GM12801 (cell line): Measurements from ENCODE around the gene MRM2.

Experiments
- CTCF ChIP-seq: IDR thresholded peaks from one replicate; pipeline ENCODE4 v1.5.1; 2011; ENCODE audit warnings: control low read depth; ENCODE audit not compliant: insufficient read length; ENCODE audit errors: extremely low read depth

Gene MRM2

GRCh38 chr7:2201128-2201527 is 40.9 kb downstream of the MRM2 start:
- TF ChIP-seq CTCF: no peak

GRCh38 chr7:2200584-2200980 is 41.4 kb downstream of the MRM2 start:
- no peak for TF ChIP-seq CTCF

- TF ChIP-seq CTCF: no peak
These were observed 41.9 kb downstream of the MRM2 start for GRCh38 chr7:2199956-2200583.

- TF ChIP-seq CTCF: no peak
These were observed 42.5 kb downstream of the MRM2 start for GRCh38 chr7:2199528-2199927.

- no peak for TF ChIP-seq CTCF
These were observed 43.2 kb downstream of the MRM2 start for GRCh38 chr7:2198760-2199159.

- TF ChIP-seq CTCF: no peak
These were observed 43.8 kb downstream of the MRM2 start for GRCh38 chr7:2198206-2198605.

GRCh38 chr7:2197436-2198155 is 44.4 kb downstream of the MRM2 start:
- no peak for TF ChIP-seq CTCF
